HepG2 (cell line): ENCODE measurements around the gene SAMD8. TPM values are rescaled to one million over a fixed set of nuclear protein-coding genes. Genes with fewer than 3 reads are reported as not detected.

ENCODE experiments used
- ATAC-seq: fragments of 200-7000 bp; cut with Tn5 transposase; 3 replicates; pipeline ENCODE4 v1.9.1; 2020; ENCODE audit warnings: mild to moderate bottlenecking, moderate library complexity
- BruUV-seq: library from RNA; stranded (reverse); fragments of 400-500 nt; replicated peaks from 2 replicates; lab custom pipeline; 2021; lab: Mats Ljungman, UMichigan
- CTCF ChIA-PET: fragments of 300-600 bp; formaldehyde crosslinking; extraction: SDS; loops from one replicate; lab custom pipeline; 2021; ENCODE audit warnings: low total read pairs, inconsistent platforms, low intra/inter-chr PET ratio; lab: Yijun Ruan, JAX
- POLR2A ChIA-PET: fragments of 350-600 bp; sonication (Branson Sonifier 250); formaldehyde crosslinking; loops from one replicate; lab custom pipeline; 2020; ENCODE audit warnings: antibody characterized with exemption, inconsistent platforms; lab: Yijun Ruan, JAX
- DNase-seq: peaks from one replicate; pipeline ENCODE4 v3.0.0-alpha.2; 2015; ENCODE audit warnings: low spot score
- FAIRE-seq: peaks from 3 replicates; lab custom pipeline; 2011; peaks lifted over from hg19 to GRCh38; lab: Jason Lieb, UNC
- H2AFZ ChIP-seq: one replicate; pipeline ENCODE4 v1.6.1; 2011; ENCODE audit warnings: low read length, inconsistent platforms
- H3K27ac ChIP-seq: fragments of 300-600 bp; 3 replicates; pipeline ENCODE4 v1.8.0; 2011; ENCODE audit warnings: mixed run types, mild to moderate bottlenecking, mixed read lengths, low read length, inconsistent platforms; ENCODE audit not compliant: insufficient read depth; ENCODE audit errors: extremely low read length
- H3K27me3 ChIP-seq, 2 experiments: fragments of 200-600 bp in 1 of 2; 2 replicates in 1 of 2; 3 replicates in 1 of 2; pipeline versions ENCODE4 v1.6.0 to v1.8.0; 2011; ENCODE audit warnings: low read length in 2 of 2, mild to moderate bottlenecking in 2 of 2, moderate library complexity in 2 of 2, inconsistent platforms in 1 of 2; ENCODE audit not compliant: insufficient read depth in 2 of 2, control insufficient read depth in 1 of 2
- H3K36me3 ChIP-seq, 2 experiments: fragments of 200-600 bp in 1 of 2; replicated peaks in 1 of 2; 2 replicates in 1 of 2; 3 replicates in 1 of 2; pipeline versions ENCODE4 v1.5.1 to v1.8.0; 2011; ENCODE audit warnings: low read length in 2 of 2, inconsistent platforms in 1 of 2; ENCODE audit not compliant: insufficient read depth in 2 of 2, control insufficient read depth in 1 of 2
- H3K4me1 ChIP-seq: 2 replicates; pipeline ENCODE4 v1.5.1; 2012; ENCODE audit warnings: low read length, inconsistent platforms; ENCODE audit not compliant: insufficient read depth
- H3K4me2 ChIP-seq: 2 replicates; pipeline ENCODE4 v1.6.0; 2011; ENCODE audit warnings: low read depth, low read length, inconsistent platforms
- H3K4me3 ChIP-seq, 3 experiments: fragments of 200-600 bp in 1 of 3; sonication (generic), shearing (Covaris generic) in 1 of 3; replicated peaks in 1 of 3; 2 replicates each; pipeline ENCODE4 v1.5.1; 2011 to 2016; ENCODE audit warnings: low read length in 3 of 3, inconsistent platforms in 2 of 3, low read depth in 2 of 3, mild to moderate bottlenecking in 2 of 3, control low read depth in 1 of 3, mixed read lengths in 1 of 3; ENCODE audit not compliant: insufficient read depth in 1 of 3
- H3K79me2 ChIP-seq: one replicate; pipeline ENCODE4 v1.6.1; 2011; ENCODE audit warnings: low read length, inconsistent platforms; ENCODE audit not compliant: insufficient read depth
- H3K9ac ChIP-seq: 2 replicates; pipeline ENCODE4 v1.6.0; 2011; ENCODE audit warnings: mild to moderate bottlenecking, low read depth, low read length, inconsistent platforms; ENCODE audit not compliant: insufficient read depth
- H3K9me3 ChIP-seq: 2 replicates; pipeline ENCODE4 v1.5.1; 2012; ENCODE audit warnings: mild to moderate bottlenecking, low read length
- H4K20me1 ChIP-seq: 2 replicates; pipeline ENCODE4 v1.6.0; 2011; ENCODE audit warnings: inconsistent platforms, mild to moderate bottlenecking, low read length, moderate library complexity; ENCODE audit not compliant: insufficient read depth
- ATF7-NPFF ChIP-seq: sonication (generic); formaldehyde crosslinking; IDR thresholded peaks from 2 replicates; pipeline ENCODE4 v1.8.1; 2023; ENCODE audit warnings: mild to moderate bottlenecking, low read depth, missing genetic modification reagents, moderate library complexity
- CHD4 ChIP-seq: fragments of 200-600 bp; sonication (generic); IDR thresholded peaks from 2 replicates; pipeline ENCODE4 v1.7.0; 2017; ENCODE audit warnings: mild to moderate bottlenecking, low read length, borderline replicate concordance
- FOXC1 ChIP-seq: sonication (generic); formaldehyde crosslinking; IDR thresholded peaks from 2 replicates; pipeline ENCODE4 v1.8.0; 2022; ENCODE audit warnings: mild to moderate bottlenecking, missing genetic modification reagents, borderline replicate concordance
- MED1 ChIP-seq: sonication (generic); formaldehyde crosslinking; IDR thresholded peaks from 2 replicates; pipeline ENCODE4 v1.4.0; 2020; ENCODE audit warnings: missing genetic modification reagents
- TEAD3 ChIP-seq: optimal IDR thresholded peaks from 2 replicates; pipeline ENCODE3; 2016; ENCODE audit warnings: borderline replicate concordance
- ZBTB21 ChIP-seq: sonication (generic); formaldehyde crosslinking; IDR thresholded peaks from 2 replicates; pipeline ENCODE4 v1.4.0; 2020; ENCODE audit warnings: missing genetic modification reagents
- ZC3H13 ChIP-seq: sonication (generic); formaldehyde crosslinking; IDR thresholded peaks from 2 replicates; pipeline ENCODE4 v1.8.1; 2023; ENCODE audit warnings: mild to moderate bottlenecking, missing genetic modification reagents, moderate library complexity
- ZNF256 ChIP-seq: sonication (generic); formaldehyde crosslinking; conservative IDR thresholded peaks from 2 replicates; pipeline ENCODE4 v1.4.0; 2020; ENCODE audit warnings: missing genetic modification reagents
- ZNF572 ChIP-seq: sonication (generic); formaldehyde crosslinking; IDR thresholded peaks from 2 replicates; pipeline ENCODE4 v1.5.1; 2020; ENCODE audit warnings: mild to moderate bottlenecking, missing genetic modification reagents
- ZNF629 ChIP-seq: sonication (generic); formaldehyde crosslinking; conservative IDR thresholded peaks from 2 replicates; pipeline ENCODE4 v1.5.0; 2020; ENCODE audit warnings: missing genetic modification reagents
- ZNF709 ChIP-seq: sonication (generic); formaldehyde crosslinking; IDR thresholded peaks from 2 replicates; pipeline ENCODE4 v1.5.0; 2020; ENCODE audit warnings: mild to moderate bottlenecking, missing genetic modification reagents
- WGBS: methylation state at CpG from one replicate; pipeline ENCODE4 v1.1.6; 2017; ENCODE audit warnings: low lambda C conversion rate; 5-methylcytosine and 5-hydroxymethylcytosine counted together
- in situ Hi-C: cut with HindIII; loops from 2 replicates; pipeline ENCODE4 v1.10.0; 2017; ENCODE audit warnings: low pct_unique_long_range_greater_than_20kb; ENCODE audit not compliant: extremely low pct_ligation_motif_present
- intact Hi-C: fragments of 100-400 bp; cut with micrococcal nuclease; formaldehyde crosslinking; loops from one replicate; pipeline ENCODE4 v1.10.0; 2022; ENCODE audit not compliant: unreplicated experiment
- polyA plus RNA-seq, 8 experiments: library from polyadenylated mRNA; depleted of rRNA in 3 of 8; stranded (reverse) in 7 of 8; unstranded in 1 of 8; fragments of >200 nt; fragmentation: Illumina TruSeq in 4 of 8; extraction: Trizol in 4 of 8; gene quantifications; 2 replicates each; pipeline versions ENCODE4 v1.2.1 to v1.2.3, GENCODE V29; 2011 to 2016; ENCODE audit warnings: low read depth in 4 of 8, missing spikeins in 1 of 8, mixed read lengths in 1 of 8; ENCODE audit not compliant: insufficient read depth in 1 of 8
- total RNA-seq, 5 experiments: library from RNA; depleted of rRNA; stranded (reverse); fragments of >200 nt; fragmentation: Illumina TruSeq; extraction: Trizol; gene quantifications; 2 replicates each; pipeline ENCODE4 v1.2.3, GENCODE V29; 2016; ENCODE audit warnings: low read depth in 1 of 5
- TF ChIP-seq, protein P1 (sequence below): conservative IDR thresholded peaks from 2 replicates; pipeline ENCODE4 v1.6.1; 2018; ENCODE audit warnings: missing genetic modification reagents
- TF ChIP-seq, protein P2 (sequence below): sonication (generic); formaldehyde crosslinking; IDR thresholded peaks from 2 replicates; pipeline ENCODE4 v1.5.0; 2020; ENCODE audit warnings: mild to moderate bottlenecking, missing genetic modification reagents
- TF ChIP-seq, protein P3 (sequence below): sonication (generic); formaldehyde crosslinking; IDR thresholded peaks from 2 replicates; pipeline ENCODE4 v1.4.0; 2020; ENCODE audit warnings: mild to moderate bottlenecking, missing genetic modification reagents
- TF ChIP-seq, protein P4 (sequence below): sonication (generic); formaldehyde crosslinking; IDR thresholded peaks from 2 replicates; pipeline ENCODE4 v1.4.0; 2020; ENCODE audit warnings: missing genetic modification reagents
- TF ChIP-seq, protein P5 (sequence below): fragments of 450-650 bp; IDR thresholded peaks from 2 replicates; pipeline ENCODE4 v1.6.1; 2017
- TF ChIP-seq, protein P6 (sequence below): sonication (generic); formaldehyde crosslinking; conservative IDR thresholded peaks from 2 replicates; pipeline ENCODE4 v1.8.0; 2022; ENCODE audit warnings: low read depth, missing genetic modification reagents

Gene SAMD8
- total and polyA plus RNA-seq, 2 of the 13 experiments (the other 11 are each of a cell fraction or from before 2014, with no cell fraction given): 10.4 to 13.2 TPM

DNA sequence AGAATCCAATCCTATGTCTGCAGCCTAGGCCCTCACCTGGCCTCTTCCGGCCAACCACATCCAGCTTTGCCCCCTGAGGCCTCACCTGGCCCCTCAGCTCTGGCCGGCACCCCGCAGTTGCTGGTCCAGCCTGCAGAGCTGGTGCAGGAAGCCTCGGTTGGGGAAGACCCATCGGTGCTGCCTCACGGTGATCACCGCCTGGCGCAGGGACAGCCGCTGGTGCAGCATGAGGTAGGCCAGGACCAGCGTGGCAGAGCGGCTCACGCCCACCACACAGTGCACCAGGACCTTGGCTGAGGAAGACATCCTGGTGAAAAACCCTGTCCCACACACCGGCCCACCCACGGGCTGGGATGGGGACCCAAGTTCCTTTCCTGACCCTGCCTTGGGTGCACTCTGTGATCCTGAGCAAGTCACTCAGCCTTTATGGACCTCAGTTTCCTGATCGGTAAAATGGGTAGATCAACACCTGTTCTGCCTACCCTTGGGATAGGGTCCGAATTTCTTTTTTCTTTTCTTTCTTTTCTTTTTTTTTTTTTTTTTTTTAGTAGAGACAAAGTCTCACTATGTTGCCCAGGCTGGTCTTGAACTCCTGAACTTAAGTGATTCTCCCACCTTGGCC lies 5.8 kb upstream of the SAMD8 start:
- Histone ChIP-seq H3K27me3 (no peaks in the 10 kb centered on the region), H3K4me1 (peaks cover 52% of the 10 kb centered on the region), H2AFZ (no peak overlapping the region), H3K79me2 (no peaks in the 10 kb centered on the region), H3K9ac (no peak overlapping the region), H3K4me2 (no peak overlapping the region), H3K4me3 (no peak overlapping the region), H3K9me3 (no peaks in the 10 kb centered on the region), H3K27ac (no peak overlapping the region), H3K36me3 (no peaks in the 10 kb centered on the region), H4K20me1 (no peaks in the 10 kb centered on the region)
- POLR2A ChIA-PET: no interaction called here
- TF ChIP-seq FOXC1 (CRISPR knock-in tag): no peak
- no peak for TF ChIP-seq MED1 (CRISPR knock-in tag)
- TF ChIP-seq, protein P1, sequence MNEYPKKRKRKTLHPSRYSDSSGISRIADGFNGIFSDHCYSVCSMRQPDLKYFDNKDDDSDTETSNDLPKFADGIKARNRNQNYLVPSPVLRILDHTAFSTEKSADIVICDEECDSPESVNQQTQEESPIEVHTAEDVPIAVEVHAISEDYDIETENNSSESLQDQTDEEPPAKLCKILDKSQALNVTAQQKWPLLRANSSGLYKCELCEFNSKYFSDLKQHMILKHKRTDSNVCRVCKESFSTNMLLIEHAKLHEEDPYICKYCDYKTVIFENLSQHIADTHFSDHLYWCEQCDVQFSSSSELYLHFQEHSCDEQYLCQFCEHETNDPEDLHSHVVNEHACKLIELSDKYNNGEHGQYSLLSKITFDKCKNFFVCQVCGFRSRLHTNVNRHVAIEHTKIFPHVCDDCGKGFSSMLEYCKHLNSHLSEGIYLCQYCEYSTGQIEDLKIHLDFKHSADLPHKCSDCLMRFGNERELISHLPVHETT (CRISPR knock-in tag): no peak
- TF ChIP-seq, protein P2, sequence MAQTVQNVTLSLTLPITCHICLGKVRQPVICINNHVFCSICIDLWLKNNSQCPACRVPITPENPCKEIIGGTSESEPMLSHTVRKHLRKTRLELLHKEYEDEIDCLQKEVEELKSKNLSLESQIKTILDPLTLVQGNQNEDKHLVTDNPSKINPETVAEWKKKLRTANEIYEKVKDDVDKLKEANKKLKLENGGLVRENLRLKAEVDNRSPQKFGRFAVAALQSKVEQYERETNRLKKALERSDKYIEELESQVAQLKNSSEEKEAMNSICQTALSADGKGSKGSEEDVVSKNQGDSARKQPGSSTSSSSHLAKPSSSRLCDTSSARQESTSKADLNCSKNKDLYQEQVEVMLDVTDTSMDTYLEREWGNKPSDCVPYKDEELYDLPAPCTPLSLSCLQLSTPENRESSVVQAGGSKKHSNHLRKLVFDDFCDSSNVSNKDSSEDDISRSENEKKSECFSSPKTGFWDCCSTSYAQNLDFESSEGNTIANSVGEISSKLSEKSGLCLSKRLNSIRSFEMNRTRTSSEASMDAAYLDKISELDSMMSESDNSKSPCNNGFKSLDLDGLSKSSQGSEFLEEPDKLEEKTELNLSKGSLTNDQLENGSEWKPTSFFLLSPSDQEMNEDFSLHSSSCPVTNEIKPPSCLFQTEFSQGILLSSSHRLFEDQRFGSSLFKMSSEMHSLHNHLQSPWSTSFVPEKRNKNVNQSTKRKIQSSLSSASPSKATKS (CRISPR knock-in tag): no peak
- TF ChIP-seq, protein P3, sequence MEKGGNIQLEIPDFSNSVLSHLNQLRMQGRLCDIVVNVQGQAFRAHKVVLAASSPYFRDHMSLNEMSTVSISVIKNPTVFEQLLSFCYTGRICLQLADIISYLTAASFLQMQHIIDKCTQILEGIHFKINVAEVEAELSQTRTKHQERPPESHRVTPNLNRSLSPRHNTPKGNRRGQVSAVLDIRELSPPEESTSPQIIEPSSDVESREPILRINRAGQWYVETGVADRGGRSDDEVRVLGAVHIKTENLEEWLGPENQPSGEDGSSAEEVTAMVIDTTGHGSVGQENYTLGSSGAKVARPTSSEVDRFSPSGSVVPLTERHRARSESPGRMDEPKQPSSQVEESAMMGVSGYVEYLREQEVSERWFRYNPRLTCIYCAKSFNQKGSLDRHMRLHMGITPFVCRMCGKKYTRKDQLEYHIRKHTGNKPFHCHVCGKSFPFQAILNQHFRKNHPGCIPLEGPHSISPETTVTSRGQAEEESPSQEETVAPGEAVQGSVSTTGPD (CRISPR knock-in tag): 0 out of 2 replicates have a peak, but pooled peaks have one; percentile 28
- no peak for TF ChIP-seq ZC3H13 (CRISPR knock-in tag)
- TF ChIP-seq, protein P4, sequence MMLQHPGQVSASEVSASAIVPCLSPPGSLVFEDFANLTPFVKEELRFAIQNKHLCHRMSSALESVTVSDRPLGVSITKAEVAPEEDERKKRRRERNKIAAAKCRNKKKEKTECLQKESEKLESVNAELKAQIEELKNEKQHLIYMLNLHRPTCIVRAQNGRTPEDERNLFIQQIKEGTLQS (CRISPR knock-in tag): no peak
- TF ChIP-seq ZNF256 (CRISPR knock-in tag): no peak
- TF ChIP-seq, protein P5, sequence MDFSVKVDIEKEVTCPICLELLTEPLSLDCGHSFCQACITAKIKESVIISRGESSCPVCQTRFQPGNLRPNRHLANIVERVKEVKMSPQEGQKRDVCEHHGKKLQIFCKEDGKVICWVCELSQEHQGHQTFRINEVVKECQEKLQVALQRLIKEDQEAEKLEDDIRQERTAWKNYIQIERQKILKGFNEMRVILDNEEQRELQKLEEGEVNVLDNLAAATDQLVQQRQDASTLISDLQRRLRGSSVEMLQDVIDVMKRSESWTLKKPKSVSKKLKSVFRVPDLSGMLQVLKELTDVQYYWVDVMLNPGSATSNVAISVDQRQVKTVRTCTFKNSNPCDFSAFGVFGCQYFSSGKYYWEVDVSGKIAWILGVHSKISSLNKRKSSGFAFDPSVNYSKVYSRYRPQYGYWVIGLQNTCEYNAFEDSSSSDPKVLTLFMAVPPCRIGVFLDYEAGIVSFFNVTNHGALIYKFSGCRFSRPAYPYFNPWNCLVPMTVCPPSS: no peak
- TF ChIP-seq ZNF572: no peak
- TF ChIP-seq ZNF629 (CRISPR knock-in tag): peak; percentile 61
- TF ChIP-seq ZBTB21 (CRISPR knock-in tag): no peak
- TF ChIP-seq ATF7-NPFF (CRISPR knock-in tag): no peak
- no peak for TF ChIP-seq CHD4
- TF ChIP-seq, protein P6, sequence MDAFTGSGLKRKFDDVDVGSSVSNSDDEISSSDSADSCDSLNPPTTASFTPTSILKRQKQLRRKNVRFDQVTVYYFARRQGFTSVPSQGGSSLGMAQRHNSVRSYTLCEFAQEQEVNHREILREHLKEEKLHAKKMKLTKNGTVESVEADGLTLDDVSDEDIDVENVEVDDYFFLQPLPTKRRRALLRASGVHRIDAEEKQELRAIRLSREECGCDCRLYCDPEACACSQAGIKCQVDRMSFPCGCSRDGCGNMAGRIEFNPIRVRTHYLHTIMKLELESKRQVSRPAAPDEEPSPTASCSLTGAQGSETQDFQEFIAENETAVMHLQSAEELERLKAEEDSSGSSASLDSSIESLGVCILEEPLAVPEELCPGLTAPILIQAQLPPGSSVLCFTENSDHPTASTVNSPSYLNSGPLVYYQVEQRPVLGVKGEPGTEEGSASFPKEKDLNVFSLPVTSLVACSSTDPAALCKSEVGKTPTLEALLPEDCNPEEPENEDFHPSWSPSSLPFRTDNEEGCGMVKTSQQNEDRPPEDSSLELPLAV (CRISPR knock-in tag): no peak
- TF ChIP-seq TEAD3: no peak
- no peak for TF ChIP-seq ZNF709 (CRISPR knock-in tag)
- BruUV-seq: no TSS peak
- WGBS: 64% methylated on average over 8 of the region's 16 CpGs
- CTCF ChIA-PET: no interaction called here
- DNase-seq (no peak), FAIRE-seq (no peak), ATAC-seq (no peak)
- in situ Hi-C loops: loop anchor here (10.0 kb wide), 1 partner anchor 211 kb away; no protein-coding TSS in a partner anchor
- intact Hi-C loops: no loop called here
